Epithelial cell of prostate (primary cell): ENCODE data around the gene CLTC.

Experiments used
- DNase-seq: peaks from one replicate; pipeline ENCODE4 v3.0.0-alpha.2; 2011; ENCODE audit warnings: low read depth, low spot score
- H3K27ac ChIP-seq: fragments of 450-650 bp; 2 replicates; pipeline ENCODE4 v1.5.1; 2017; ENCODE audit warnings: mild to moderate bottlenecking

Gene CLTC

GRCh38 chr17:59716427-59716826, 96.7 kb downstream of the CLTC start:
- no peak for DNase-seq
- H3K27ac ChIP-seq, result no peak overlapping the region

GRCh38 chr17:59719526-59719925, 99.8 kb downstream of the CLTC start:
- H3K27ac ChIP-seq, result no peak overlapping the region
- no peak for DNase-seq

- no peak overlapping the region for H3K27ac ChIP-seq
- no peak for DNase-seq
Measured at GRCh38 chr17:59722623-59723022, 102.9 kb downstream of the CLTC start.

DNA sequence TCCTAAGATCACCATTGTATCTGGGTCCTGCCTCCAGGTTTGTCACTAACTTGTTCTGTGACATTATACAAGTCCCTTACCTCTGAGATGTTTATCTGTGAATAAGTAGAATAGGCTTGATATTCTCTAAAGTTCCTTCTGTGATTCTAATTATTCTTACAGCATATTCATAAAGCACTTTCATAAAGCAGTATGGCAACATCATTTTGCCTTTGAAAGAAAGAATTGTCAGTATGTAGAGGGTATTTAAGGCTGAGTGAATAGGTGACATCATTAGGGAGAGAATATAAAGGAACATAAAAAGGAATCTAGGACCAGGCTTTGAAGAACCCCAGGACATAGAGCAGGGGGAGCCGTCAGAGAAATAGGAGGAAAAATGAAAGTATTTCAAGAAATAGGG, 103.3 kb downstream of the CLTC start:
- no peak for DNase-seq
- H3K27ac ChIP-seq, result no peak overlapping the region

DNA sequence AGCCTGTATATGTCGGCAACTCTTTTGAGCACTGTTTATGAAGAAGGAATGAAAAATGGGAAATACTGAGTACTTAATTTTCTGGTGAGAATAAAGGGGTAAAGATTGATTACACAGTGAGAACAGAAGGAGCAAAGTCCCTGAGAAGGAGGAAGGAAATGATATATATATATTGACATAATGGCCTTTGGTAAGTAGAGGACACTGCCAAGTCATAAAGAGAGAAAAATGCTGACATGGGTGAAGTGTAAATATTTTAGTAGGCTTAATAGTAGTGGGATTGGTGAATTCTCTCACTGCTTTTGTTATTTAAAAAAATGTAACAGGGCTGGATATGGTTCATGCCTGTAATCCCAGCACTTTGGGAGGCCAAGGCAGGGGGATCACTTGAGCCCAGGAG, 103.9 kb downstream of the CLTC start:
- no peak overlapping the region for H3K27ac ChIP-seq
- no peak for DNase-seq

GRCh38 chr17:59725691-59726090, 106.0 kb downstream of the CLTC start:
- no peak for DNase-seq
- H3K27ac ChIP-seq, result no peak overlapping the region

DNA sequence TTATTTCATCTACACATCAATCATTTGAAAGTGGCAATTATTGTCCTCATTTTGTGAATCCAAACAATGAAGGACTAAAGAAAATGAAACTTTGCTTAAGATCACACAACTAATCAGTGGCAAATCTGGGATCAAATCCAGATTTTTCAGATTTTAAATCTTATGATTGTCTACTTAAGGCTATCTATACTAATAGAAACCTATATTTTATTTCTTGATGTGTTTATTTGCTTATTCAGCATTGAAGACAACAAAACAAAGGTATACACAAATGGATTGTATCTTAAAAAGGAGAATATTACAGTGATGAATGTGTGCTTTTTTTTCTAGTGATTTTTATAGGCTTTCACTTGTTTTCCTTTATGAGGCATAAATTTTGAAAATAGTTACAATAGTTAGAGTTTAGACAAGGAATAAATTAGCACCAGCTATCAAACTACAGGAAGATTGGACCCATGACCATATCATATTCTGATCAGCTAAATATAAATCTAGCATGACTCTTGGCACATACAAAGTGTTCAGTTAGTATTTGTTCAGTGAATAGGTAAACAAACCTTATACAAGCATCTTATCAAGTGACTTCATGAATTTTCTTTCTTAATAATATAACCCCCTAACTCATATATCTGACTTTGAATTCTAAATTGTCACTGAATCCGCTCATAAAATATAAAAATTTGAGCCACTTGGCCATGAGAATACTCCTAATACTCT, 108.3 kb downstream of the CLTC start:
- H3K27ac ChIP-seq, result no peak overlapping the region

GRCh38 chr17:59730268-59730834, 110.7 kb downstream of the CLTC start:
- DNase-seq, result no peak
- H3K27ac ChIP-seq, result no peak overlapping the region

More for the DNA sequence above, 108.3 kb downstream of the CLTC start:
- no peak for DNase-seq

DNA sequence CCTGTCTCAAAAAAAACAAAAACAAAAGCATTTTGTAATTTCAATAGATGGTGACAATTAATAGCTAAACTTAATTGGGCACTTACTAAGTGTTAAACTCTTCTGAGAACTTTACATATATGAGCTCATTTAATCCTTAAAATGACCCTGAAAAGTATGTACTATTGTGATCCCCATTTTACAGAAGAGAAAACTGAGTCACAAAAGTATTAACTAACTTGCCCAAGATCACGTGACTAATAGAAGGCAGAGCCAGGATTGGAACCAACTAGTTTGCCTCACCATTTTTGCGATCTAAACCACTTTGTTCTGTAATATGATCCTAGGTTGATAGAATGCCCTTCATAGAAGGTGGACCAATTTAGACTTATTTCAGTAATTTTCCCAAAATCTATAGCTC, 114.0 kb downstream of the CLTC start:
- no peak overlapping the region for H3K27ac ChIP-seq

DNA sequence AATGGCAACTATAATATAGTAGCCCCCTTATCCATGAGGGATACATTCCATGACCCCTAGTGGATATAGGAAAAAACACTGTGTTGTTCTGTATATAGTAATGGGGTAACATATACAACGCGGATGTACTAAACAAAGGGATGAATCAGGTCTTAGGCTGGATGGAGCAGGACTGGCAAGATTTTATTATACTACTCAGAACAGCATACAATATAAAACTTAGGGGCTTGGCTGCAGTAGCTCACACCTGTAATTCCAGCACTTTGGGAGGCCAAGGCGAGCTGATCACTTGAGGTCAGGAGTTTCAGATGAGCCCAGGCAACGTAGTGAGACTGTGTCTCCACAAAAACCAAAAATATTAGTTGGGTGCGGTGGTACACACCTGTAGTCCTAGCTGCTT, 114.5 kb downstream of the CLTC start:
- no peak overlapping the region for H3K27ac ChIP-seq
- DNase-seq, result no peak

More for the DNA sequence above, 114.0 kb downstream of the CLTC start:
- DNase-seq, result no peak

DNA sequence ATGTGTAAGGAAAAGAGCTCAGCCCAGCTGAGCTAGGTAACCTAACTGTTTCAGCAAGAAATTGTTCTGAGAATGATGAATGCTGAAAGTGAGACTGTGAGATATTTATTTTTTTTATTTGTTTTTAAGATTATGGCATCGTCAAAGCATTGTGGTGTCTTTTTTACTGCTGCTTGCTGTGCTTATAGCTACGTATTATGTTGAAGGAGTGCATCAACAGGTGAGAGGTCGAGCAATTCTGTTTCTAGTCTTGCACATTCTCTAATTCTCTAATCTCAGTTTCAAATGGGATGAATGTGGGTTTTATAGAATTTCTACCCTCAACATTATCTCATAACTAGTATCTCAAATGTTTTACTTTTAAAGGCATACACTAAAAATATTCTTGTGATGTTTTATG, 117.6 kb downstream of the CLTC start:
- DNase-seq, result no peak
- H3K27ac ChIP-seq, result no peak overlapping the region

- no peak overlapping the region for H3K27ac ChIP-seq
Measured at GRCh38 chr17:59743842-59744241, 124.1 kb downstream of the CLTC start.

DNA sequence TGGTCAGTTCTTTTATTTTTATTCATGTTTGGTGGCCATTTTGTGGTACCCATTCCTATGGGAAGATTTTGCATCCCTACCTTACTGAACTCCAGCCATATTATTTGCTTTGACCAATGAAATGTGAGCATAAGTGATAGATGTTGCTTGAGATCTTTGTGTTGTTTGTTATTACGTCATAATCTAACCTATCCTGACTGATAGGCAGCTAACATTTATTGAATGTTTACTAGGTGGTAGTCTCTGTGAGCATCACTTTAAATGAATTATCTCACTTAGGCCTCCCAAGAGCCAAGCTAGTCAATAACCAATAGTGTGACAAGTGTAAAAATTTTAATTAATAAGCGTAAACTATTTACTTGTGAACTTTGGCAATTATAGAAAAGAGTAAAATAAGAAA, 125.3 kb downstream of the CLTC start:
- no peak for DNase-seq
- no peak overlapping the region for H3K27ac ChIP-seq

More at GRCh38 chr17:59743842-59744241, 124.1 kb downstream of the CLTC start:
- no peak for DNase-seq
